Fibroblast of skin of right biceps (primary cell): ENCODE results near the gene RBMS3.
"Not testable (repeated sequence)": the region's sequence is repeated elsewhere in the genome, so short reads cannot be mapped to it uniquely, and the experiment has no call there.

Source experiments
- DNase-seq: peaks from one replicate; pipeline ENCODE4 v3.0.0-alpha.2; 2013

The RBMS3 gene

GRCh38 chr3:29757054-29757777, 476.3 kb downstream of the RBMS3 start:
- peak; percentile 78 for DNase-seq

- DNase-seq, result no peak
Measured at GRCh38 chr3:29758108-29758433, 477.2 kb downstream of the RBMS3 start.

- DNase-seq, result peak; percentile 86
Measured at GRCh38 chr3:29758434-29759322, 477.8 kb downstream of the RBMS3 start.

GRCh38 chr3:29759411-29760225, 478.7 kb downstream of the RBMS3 start:
- peak; percentile 46 for DNase-seq

GRCh38 chr3:29760226-29760685, 479.4 kb downstream of the RBMS3 start:
- no peak for DNase-seq

GRCh38 chr3:29761517-29761916, 480.6 kb downstream of the RBMS3 start:
- DNase-seq, result no peak

- DNase-seq, result peak; percentile 56
Measured at GRCh38 chr3:29763115-29763514, 482.2 kb downstream of the RBMS3 start.

- DNase-seq, result peak; percentile 97
Measured at GRCh38 chr3:29764041-29764440, 483.2 kb downstream of the RBMS3 start.

- DNase-seq, result peak; percentile 95
Measured at GRCh38 chr3:29764603-29765254, 483.9 kb downstream of the RBMS3 start.

GRCh38 chr3:29771602-29772001, 490.7 kb downstream of the RBMS3 start:
- no peak for DNase-seq

- no peak for DNase-seq
Measured at GRCh38 chr3:29772436-29772835, 491.6 kb downstream of the RBMS3 start.

GRCh38 chr3:29773481-29773880, 492.6 kb downstream of the RBMS3 start:
- DNase-seq, result no peak

GRCh38 chr3:29775340-29775739, 494.5 kb downstream of the RBMS3 start:
- DNase-seq, result peak; percentile 74

GRCh38 chr3:29777869-29778268, 497.0 kb downstream of the RBMS3 start:
- no peak for DNase-seq

- peak; percentile 25 for DNase-seq
Measured at GRCh38 chr3:29789686-29790085, 508.8 kb downstream of the RBMS3 start.

GRCh38 chr3:29796808-29797207, 515.9 kb downstream of the RBMS3 start:
- no peak for DNase-seq

GRCh38 chr3:29802057-29802456, 521.2 kb downstream of the RBMS3 start:
- DNase-seq, result no peak

- DNase-seq, result no peak
Measured at GRCh38 chr3:29804044-29804443, 523.2 kb downstream of the RBMS3 start.

GRCh38 chr3:29805757-29806156, 524.9 kb downstream of the RBMS3 start:
- DNase-seq, result peak; percentile 31

- not testable (repeated sequence) for DNase-seq
Measured at GRCh38 chr3:29808324-29808723, 527.5 kb downstream of the RBMS3 start.

- DNase-seq, result peak; percentile 87
Measured at GRCh38 chr3:29822071-29822470, 541.2 kb downstream of the RBMS3 start.

- no peak for DNase-seq
Measured at GRCh38 chr3:29823233-29823632, 542.4 kb downstream of the RBMS3 start.

- DNase-seq, result no peak
Measured at GRCh38 chr3:29826712-29827111, 545.8 kb downstream of the RBMS3 start.
